CD1c-positive myeloid dendritic cell (primary cell): ENCODE results near the gene MYOCOS.
"Not testable (repeated sequence)": the region's sequence is repeated elsewhere in the genome, so short reads cannot be mapped to it uniquely, and the experiment has no call there.

ENCODE experiments used
- DNase-seq: peaks from one replicate; pipeline ENCODE4 v3.0.0-alpha.2; 2016; ENCODE audit errors: extremely low spot score

MYOCOS gene

DNA sequence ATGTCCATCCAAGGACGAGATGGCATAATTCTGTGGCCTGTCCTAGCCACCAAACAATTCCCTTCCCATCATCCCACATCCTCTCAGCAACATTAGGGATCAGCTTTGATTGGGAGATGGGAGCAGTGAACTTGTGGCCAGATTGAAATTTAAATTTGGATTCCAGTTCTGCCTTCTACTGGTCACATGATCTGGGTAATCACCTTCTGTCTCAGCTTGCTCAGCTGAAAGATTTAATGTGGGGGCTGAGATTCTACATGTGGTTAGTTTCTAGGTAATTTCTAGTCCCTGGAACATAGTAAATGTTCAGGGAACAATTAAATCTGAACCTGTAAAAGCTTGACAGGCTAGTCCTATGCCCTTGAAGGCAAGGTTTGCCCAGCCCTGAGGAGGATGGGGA, 3.2 kb downstream of the MYOCOS start:
- no peak for DNase-seq

DNA sequence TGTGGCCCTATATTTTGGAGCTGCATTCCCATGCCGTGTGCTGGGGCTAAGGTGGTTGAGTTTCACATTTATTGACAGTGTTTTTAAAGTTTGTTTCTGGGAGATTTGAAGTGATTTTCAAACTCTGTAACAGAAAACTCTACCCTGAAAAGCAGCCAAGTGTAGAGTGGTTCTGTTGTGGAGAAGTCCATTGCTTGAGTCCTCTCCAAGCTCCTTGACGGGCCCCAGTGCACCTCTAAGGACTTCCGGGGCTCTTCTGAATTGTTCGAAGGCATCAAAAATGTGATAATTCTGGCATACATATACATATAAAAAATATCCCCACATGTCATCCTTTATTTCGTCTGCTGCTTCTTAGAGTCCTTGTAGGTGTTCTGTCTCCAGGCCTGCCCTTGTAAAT, 5.0 kb downstream of the MYOCOS start:
- DNase-seq = no peak

DNA sequence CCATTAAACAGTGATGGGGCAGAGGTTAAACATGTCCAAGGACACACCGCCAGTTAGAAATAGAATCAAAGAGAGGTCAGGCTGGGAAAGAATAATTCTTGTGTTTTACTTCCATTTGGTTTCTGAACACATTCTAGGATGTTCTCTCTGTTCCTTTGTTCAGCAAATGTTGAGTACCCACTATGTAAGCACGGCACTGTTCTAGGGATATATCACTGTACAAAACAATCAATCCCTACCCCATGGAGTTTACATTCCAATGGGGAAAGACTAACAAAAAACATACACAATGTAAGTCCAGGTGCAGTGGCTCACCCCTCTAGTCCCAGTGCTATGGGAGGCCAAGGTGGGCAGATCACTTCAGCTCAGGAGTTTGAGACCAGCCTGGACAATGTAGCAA, 6.2 kb downstream of the MYOCOS start:
- DNase-seq = no peak

DNA sequence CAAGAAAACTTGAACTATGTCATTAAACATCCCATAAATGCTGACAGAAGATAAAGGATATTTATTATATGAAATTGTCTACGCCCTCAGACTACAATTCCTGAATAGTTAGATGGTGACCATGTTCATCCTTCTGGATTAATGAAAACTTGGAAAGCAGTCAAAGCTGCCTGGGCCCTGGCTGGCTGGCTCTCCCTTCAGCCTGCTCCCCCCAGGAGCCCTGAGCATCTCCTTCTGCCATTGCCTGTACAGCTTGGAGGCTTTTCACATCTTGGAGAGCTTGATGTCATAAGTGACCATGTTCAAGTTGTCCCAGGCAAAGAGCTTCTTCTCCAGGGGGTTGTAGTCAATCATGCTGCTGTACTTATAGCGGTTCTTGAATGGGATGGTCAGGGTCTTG, 13.6 kb downstream of the MYOCOS start:
- no peak for DNase-seq

DNA sequence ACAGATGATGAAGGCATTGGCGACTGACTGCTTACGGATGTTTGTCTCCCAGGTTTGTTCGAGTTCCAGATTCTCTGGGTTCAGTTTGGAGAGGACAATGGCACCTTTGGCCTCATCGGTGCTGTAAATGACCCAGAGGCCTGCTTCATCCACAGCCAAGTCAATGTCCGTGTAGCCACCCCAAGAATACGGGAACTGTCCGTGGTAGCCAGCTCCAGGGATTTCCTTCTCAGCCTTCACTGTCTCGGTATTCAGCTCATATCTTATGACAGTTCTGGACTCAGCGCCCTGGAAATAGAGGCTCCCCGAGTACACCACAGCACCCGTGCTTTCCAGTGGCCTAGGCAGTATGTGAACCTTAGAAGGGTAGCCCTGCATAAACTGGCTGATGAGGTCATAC, 14.1 kb downstream of the MYOCOS start:
- no peak for DNase-seq

DNA sequence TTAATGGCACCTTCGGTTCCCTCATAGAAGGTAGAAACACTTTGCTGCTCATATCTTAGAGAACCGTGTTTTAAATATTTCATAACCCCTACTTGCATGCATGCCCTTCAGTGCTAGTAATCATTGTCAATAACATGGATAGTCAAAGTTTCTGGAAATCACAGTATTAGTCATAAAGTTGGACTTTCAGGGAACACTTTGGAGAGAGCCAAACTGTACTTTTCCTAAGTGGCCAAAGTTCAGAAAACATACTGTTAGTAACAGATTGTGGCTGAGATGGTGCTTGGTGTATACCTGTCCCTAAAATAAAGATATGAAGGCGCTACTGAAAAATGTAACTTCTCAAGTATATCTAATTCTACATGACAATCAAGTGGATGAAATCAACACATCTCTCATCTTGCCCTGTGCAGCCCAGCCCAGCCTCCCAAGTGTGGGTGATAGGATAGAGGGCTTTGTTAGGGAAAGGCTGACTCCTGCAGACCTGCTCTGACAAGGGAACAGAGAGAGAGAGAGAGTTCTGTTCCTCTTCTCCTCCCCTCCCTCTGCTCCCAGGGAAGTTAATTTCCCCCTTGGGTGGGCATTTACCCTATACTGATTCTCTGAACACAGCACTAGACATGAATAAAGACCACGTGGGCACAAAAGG, 16.0 kb downstream of the MYOCOS start:
- no peak for DNase-seq

DNA sequence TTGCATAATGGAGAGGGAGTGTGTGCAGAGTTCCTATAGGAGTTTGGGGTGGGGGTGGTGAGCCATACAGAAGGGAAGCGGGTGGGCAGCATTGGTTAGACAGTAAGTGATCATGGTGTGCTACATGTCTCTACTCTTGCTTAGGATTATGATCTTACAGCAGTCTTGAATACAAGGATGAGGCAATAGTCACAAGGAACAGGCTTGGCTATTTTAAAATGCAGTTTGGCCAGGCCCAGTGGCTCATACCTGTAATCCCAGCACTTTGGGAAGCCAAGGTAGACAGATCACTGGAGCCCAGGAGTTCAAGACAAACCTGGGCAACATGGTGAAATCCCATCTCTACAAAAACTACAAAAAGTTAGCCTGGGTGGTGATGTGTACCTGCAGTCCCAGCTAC, 18.2 kb downstream of the MYOCOS start:
- DNase-seq = no peak

DNA sequence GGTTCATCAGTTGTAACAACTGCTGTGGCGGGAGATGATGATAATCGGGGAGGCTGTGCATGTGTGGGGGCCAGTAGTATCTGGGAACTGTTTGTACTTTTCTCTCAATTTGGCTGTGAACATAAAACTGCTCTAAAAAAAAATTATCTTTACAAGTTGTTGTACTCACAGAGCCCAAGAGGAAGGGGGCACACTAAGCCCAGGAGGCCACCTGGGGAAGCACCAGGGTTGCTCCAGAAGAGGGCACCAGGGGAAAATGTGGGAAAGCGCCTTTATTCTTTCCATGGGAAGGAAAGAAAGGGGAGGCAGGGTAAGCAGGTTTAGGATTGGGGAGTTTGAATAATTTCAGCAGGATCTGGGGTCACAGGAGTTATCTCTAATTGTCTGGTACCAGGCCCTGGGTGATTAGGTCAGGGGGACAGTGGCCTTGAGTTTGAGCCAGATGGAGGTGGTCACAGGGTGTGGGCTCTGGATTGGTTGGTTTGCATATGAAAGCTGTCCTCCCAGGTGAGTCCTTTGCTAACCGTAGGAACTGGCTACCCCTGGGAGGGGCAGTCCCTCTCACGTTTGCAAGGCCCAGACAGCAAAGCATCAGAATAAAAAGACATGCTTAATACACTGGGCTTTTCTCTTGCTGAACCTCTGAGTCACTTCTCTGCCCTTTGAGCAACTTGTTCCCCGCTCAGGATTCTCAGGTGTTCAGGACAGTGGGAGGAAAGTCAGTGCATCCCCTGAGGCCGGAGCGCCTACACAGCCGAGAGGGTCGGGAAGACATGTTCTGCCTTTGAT, 19.2 kb downstream of the MYOCOS start:
- no peak for DNase-seq

DNA sequence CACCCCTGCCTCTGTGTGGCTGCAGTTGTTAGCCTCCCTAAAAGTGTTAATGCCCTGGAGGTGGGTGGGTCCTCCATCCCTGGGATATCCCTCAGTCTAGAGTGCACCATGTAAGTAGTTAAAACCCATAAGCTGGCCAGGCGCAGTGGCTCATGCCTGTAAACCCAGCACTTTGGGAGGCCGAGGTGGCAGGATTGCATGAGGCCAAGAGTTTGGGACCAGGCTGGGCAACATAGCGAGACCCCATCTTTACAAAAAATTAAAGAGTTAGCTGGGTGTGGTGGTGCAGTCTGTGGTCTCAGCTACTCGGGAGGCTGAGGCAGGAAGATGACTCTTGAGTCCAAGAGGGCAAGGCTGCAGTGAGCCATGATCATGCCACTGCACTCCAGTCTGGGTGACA, 20.2 kb downstream of the MYOCOS start:
- DNase-seq = no peak

DNA sequence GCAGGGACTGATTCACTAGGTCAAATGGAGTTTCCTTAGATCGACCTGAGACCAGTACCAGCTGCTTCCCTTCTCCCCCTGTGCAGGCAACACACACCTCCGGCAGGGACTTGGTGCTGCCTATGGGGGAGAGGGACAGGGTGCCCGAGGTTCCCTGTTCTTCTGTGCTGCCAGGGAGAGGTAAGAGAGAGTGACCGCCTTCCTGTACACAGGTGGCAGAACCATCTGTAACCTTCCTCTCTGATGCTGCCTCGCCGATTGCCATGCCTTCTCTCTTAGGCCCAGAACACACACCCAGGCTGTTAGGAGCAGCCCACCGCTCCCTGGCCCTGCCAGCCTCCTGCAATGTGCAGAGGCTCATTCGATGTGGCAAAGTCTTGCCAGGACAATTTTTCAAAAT, 21.1 kb downstream of the MYOCOS start:
- DNase-seq = no peak

DNA sequence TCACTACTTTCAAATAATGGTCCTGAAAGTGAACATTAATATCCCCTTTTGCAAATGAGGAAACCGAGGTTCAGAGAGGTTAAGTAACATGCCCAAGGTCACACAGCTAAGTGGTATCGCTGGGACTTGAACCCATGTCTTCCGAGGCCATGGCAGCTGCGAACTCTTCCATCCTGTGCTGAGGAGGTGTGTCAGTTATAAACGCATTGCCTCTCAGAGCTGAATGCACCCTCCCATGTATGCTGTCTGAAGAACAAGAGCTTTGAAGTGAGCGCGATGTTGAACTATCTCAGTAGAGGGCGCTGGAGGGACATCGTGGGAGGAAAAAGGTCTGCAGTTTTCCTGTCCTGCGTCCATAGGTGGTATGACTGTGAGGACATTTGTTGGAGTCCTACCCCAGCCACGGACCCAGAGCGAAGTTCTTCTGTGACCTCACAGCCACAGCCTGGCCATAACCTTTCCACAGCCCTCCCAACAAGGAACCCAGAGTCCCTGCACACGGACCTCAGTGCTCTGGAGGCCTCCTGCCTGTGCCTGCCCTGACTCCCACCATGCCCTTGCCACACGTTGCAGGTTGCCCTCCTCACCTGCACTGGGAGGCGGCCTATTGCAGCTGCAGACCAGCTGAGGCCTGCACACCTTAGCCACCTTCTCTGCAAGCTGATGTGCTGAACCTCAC, 22.9 kb downstream of the MYOCOS start:
- peak; percentile 68 for DNase-seq

DNA sequence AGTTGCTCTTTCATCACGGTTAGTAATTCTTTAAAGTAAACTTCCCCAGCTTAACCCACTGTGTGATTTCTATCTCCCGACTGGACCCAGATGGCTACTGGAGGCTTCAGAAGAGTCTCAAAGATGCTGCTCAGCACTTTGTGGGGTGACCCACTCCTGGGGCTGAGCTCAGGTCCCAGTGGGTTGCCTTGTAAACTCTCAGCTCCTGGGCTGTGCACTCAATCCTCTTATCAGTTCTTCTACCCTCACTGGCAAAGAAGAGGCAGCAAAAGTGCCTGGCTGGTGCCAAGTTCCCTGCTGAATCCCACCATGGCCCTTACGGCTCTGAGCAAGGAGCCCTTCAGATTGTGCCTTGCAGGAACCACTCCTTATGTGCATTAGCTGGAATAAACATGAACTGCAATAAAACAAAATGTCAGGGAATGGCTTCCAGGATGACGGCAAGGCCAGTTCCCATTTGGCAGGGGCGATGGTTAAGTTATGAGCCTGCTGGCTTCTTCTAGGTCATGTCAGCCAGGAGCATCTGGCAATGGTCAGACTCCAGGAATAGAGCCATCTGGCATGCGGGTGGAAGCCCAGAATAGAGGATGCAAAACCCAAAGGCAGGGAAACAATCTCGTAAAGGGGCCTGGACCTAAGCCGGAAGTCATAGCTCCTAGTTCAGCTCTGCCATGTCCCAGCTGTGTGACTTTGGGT, 23.7 kb downstream of the MYOCOS start:
- no peak for DNase-seq

DNA sequence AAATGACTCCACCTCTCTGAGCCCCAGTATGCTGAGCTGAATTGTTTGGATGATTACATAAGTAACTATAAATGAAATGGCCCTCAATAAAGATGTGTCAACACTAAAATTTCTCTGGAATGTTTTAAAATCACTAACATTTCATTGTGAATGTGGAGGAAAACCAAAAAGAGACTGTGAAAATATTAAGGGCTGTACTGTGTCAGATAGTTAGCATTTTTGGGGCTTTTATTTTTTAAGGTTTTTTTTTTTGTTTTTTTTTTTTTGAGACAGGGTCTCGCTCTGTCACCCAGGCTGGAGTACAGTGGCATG, 24.2 kb downstream of the MYOCOS start:
- no peak for DNase-seq

DNA sequence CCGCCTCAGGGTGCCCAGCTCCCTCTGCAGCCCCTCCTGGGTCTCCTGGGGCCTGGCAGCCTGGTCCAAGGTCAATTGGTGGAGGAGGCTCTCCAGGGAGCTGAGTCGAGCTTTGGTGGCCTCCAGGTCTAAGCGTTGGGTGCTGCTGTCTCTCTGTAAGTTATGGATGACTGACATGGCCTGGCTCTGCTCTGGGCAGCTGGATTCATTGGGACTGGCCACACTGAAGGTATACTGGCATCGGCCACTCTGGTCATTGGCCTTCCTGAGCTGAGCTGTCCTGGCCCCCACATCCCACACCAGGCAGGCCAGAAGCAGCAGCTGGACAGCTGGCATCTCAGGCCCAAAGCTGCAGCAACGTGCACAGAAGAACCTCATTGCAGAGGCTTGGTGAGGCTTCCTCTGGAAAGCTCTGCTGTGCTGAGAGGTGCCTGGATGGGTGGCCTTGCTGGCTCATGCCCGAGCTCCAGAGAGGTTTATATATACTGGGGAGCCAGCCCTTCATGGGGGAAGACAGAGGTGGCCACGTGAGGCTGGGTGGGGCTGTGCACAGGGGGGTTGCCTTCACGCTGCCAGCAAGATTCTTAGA, 30.3 kb downstream of the MYOCOS start, which contains the start of gene MYOC:
TSS of gene MYOC (minus strand) at position 455 of the 589 bp plus-strand sequence. CDS start at position 378, 77 bp downstream.
- DNase-seq = no peak

DNA sequence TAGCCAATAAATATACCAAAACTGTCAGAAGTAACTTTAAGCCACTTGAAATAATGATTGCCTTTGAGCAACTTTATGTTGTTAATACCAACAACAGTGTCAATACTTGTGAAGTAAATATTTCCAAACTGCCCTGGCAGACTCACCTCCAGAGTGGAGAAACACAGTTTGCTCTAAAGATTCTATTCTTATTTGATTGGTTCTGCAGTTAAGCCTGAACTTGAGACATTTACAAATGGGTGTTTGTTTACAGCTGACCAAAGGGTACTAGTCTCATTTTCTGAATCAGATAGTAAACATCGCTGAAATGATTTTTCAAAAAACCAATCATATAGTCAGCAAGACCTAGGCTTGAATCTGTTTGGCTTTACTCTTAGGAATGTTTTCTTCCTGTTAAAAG, 31.8 kb downstream of the MYOCOS start:
- no peak for DNase-seq

DNA sequence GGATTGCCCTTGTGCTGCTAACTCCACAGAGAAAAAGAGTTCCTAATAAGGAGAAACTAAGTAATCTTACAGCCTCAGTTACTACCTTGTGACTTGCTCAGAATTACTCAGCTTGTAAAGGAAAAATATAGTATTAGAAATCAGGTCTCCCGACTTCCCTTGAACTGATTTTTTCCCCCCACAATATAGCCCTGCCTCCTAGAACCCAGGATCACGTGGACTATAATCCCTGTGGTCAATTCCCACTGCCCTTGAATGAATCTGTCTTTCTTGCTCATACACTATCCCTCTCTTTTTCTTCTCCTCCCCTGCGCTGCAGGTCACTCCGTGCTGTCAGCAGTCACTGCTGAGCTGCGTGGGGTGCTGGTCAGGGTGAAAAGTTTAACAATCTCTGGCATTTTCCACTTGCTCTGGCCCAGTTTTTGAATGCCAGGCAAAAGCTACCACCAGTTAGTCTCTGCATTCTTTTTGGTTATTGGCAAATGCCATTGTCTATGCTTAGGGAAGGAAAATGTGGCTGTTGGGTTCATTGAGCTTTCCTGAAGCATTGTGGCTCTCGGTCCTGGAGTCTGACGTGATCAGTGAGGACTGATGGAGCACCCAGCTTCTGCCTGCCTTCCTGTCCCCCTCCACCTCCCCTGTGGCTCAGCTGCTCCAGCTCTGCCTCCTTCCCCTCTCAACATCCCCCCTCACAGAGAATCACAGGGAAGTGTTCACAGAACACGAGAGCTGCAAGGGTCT, 32.3 kb downstream of the MYOCOS start:
- no peak for DNase-seq

DNA sequence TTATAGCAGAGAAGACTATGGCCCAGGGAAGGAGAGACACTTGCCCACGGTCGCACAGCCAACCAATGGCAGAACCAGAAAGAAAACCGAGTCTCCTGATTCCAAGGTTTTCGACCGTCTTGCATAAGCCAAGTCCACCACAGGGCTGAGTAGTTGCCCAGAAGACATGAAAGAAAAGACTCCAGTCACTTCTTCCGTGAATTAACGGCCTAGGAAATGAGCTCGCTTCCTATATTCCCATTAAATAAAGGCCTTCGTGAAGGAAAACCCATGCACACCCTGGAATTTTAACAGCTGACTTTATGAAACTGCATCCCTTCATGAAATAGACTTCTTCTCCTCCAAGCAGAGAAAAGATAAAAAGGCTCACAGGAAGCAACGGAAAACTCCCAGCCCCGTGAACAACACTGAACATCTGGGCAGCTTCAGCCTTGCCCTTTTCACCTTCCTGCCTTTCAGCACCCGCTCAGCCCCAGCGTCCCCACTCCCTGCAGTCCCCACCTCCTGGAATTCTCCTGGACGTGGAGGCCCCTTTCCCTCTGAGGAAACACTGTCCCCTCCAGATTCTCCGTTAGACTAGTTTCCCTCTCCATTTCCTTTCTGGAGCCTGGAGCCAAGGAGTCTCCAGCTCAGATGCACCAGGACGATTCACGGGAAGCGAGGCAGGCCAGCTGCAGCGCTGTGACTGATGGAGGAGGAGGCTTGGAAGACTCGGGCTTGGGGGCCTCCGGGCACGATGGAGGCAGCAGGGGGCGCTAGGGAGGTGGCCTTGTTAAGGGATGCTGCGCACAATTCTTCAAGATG, 33.1 kb downstream of the MYOCOS start:
- DNase-seq = peak; percentile 52

DNA sequence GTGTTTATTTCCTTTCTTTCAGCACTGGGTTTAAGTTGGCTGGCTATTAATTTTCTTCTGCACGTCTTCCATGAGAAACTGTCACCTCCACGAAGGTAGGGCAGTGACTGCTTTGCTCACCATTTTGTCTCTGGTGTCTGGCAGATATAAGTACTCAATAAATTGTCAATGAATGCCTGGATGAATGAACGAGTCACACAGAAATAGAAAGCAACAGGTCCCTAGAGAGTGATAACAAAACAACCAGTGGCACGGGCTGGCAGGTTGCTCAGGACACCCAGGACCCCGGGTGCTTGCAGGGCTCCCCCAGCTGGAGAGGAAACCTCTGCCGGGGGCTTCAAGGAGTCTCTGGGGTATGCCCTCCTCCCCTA, 33.7 kb downstream of the MYOCOS start:
- DNase-seq = no peak

DNA sequence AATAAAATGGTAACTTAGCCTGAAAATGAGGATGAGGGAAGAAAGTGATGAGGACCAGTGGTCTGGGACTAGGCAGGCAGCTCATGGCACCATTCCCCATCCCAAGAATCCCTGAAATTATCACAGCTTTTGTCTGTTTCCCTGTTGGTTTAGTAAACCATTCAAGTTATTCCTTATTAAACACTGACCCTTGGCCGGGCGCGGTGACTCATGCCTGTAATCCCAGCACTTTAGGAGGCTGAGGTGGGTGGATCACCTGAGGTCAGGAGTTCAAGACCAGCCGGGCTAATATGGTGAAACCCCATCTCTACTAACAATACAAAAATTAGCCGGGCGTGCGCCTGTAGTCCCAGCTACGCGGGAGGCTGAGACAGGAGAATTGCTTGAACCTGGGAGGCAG, 34.2 kb downstream of the MYOCOS start:
- not testable (repeated sequence) for DNase-seq

DNA sequence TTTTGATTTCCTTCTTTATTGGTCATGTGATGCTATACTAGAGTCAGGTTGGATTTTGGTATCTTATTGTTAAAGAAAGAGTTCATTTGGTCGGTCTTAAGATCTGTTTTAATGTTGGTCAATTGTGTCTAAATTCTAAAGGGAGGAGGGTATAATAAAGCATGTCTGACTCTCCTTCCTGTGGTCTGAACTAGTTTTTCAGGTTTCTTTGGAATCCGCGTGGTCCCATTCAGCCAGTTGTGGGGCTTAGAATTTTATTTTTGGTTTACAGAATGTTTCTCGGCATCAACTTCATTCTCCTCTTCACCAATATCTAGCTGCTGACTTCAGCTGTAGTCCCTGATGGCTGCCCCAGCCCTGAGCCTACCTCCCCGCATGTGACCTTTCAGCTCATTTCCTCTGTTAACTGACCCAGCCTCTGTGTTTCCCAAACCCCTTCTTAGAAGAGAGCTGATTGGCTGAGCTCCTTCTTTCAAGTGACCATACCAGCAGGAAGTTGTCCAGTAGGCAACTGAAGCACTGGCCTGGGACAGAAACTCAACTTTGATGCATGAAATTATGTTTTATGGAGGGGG, 39.1 kb downstream of the MYOCOS start:
- no peak for DNase-seq
